Peyer's patch (tissue), 4 donors: ENCODE results near the gene MAN1A2. TPM values are rescaled to one million over a fixed set of nuclear protein-coding genes. Genes with fewer than 3 reads are reported as not detected.
"Not testable (repeated sequence)": the region's sequence is repeated elsewhere in the genome, so short reads cannot be mapped to it uniquely, and the experiment has no call there.

Source experiments
- DNase-seq, 3 donors: peaks; one replicate each; pipeline ENCODE4 v3.0.0-alpha.2; 2017 to 2019
- H3K27ac ChIP-seq, 4 donors: fragments of 200-600 bp; sonication (generic); one replicate each; pipeline ENCODE4 v1.5.1; 2016 to 2019
- H3K27me3 ChIP-seq, 2 donors: fragments of 200-600 bp; sonication (generic); one replicate each; pipeline ENCODE4 v1.5.1; 2019
- H3K36me3 ChIP-seq, 3 donors: fragments of 200-600 bp; sonication (generic); one replicate each; pipeline ENCODE4 v1.5.1; 2016 to 2019
- H3K4me1 ChIP-seq, 4 donors: fragments of 200-600 bp; sonication (generic); one replicate each; pipeline ENCODE4 v1.5.1; 2016 to 2019
- H3K4me3 ChIP-seq, 4 donors: fragments of 200-600 bp; sonication (generic); 1 replicate in 3 of 4; 2 replicates in 1 of 4; pipeline ENCODE4 v1.5.1; 2016 to 2019; ENCODE audit warnings: mild to moderate bottlenecking in 1 of 4
- H3K9me3 ChIP-seq, 4 donors: fragments of 200-600 bp; sonication (generic); one replicate each; pipeline ENCODE4 v1.5.1; 2016 to 2019; ENCODE audit warnings: mild to moderate bottlenecking in 1 of 4
- CTCF ChIP-seq, 6 experiments: fragments of 450-650 bp in 4 of 6; fragments of 200-600 bp in 2 of 6; sonication (generic) in 1 of 6; IDR thresholded peaks; one replicate each; pipeline ENCODE4 v1.5.1; 2017 to 2019; ENCODE audit warnings: antibody characterized with exemption in 6 of 6, mild to moderate bottlenecking in 3 of 6, moderate library complexity in 1 of 6
- POLR2A ChIP-seq, 2 donors: fragments of 450-650 bp; IDR thresholded peaks; one replicate each; pipeline ENCODE4 v1.5.1; 2017; ENCODE audit warnings: antibody characterized with exemption in 2 of 2, mild to moderate bottlenecking in 2 of 2, moderate library complexity in 2 of 2
- total RNA-seq, 4 donors: library from RNA; depleted of rRNA; stranded (reverse); fragments of >200 nt; gene quantifications; one replicate each; pipeline ENCODE4 v1.1.0, GENCODE V29; 2016

The MAN1A2 gene
- total RNA-seq, 4 donors from 2014 or later: 43.2 to 53.8 (median 49.4) TPM

- no peaks in the 10 kb centered on the region for H3K27me3 ChIP-seq
- H3K9me3 ChIP-seq: no peaks in the 10 kb centered on the region
- no peak for TF ChIP-seq POLR2A (IDR thresholded peaks at IDR 0.05)
- no peak for TF ChIP-seq CTCF (IDR thresholded peaks at IDR 0.05)
Observed at GRCh38 chr1:117467336-117467735, 100.1 kb downstream of the MAN1A2 start.

GRCh38 chr1:117473063-117473462, 105.8 kb downstream of the MAN1A2 start:
- no peak for TF ChIP-seq POLR2A (IDR thresholded peaks at IDR 0.05)
- TF ChIP-seq CTCF (IDR thresholded peaks at IDR 0.05): no peak
- no peak for DNase-seq
- Histone ChIP-seq H3K9me3 (no peaks in the 10 kb centered on the region), H3K4me1 (no peaks in the 10 kb centered on the region), H3K27ac (no peak overlapping the region), H3K36me3 (peaks cover 0 to 18% (median 0%) of the 10 kb centered on the region in 3 donors), H3K27me3 (no peaks in the 10 kb centered on the region), H3K4me3 (no peak overlapping the region)

More at GRCh38 chr1:117467336-117467735, 100.1 kb downstream of the MAN1A2 start:
- no peak for DNase-seq
- Histone ChIP-seq H3K4me3 (no peak overlapping the region), H3K36me3 (peaks cover 0 to 13% (median 0%) of the 10 kb centered on the region in 3 donors), H3K27ac (no peak overlapping the region), H3K4me1 (no peaks in the 10 kb centered on the region)

- H3K4me3 ChIP-seq, H3K27me3 ChIP-seq, H3K9me3 ChIP-seq, H3K27ac ChIP-seq, H3K4me1 ChIP-seq, H3K36me3 ChIP-seq, DNase-seq: not testable (repeated sequence)
Observed at GRCh38 chr1:117475495-117475894, 108.2 kb downstream of the MAN1A2 start.

- H3K27me3 ChIP-seq: no peaks in the 10 kb centered on the region
- H3K36me3 ChIP-seq: peaks cover 0 to 21% (median 0%) of the 10 kb centered on the region in 3 donors
Observed at GRCh38 chr1:117479086-117479485, 111.8 kb downstream of the MAN1A2 start.

GRCh38 chr1:117481410-117481809, 114.2 kb downstream of the MAN1A2 start:
- Histone ChIP-seq H3K27me3 (no peaks in the 10 kb centered on the region), H3K4me3 (no peak overlapping the region), H3K27ac (no peak overlapping the region), H3K36me3 (peaks cover 0 to 21% (median 0%) of the 10 kb centered on the region in 3 donors), H3K9me3 (no peaks in the 10 kb centered on the region), H3K4me1 (no peaks in the 10 kb centered on the region)
- TF ChIP-seq POLR2A (IDR thresholded peaks at IDR 0.05) (no peak), CTCF (IDR thresholded peaks at IDR 0.05) (no peak)
- no peak for DNase-seq

More at GRCh38 chr1:117479086-117479485, 111.8 kb downstream of the MAN1A2 start:
- DNase-seq: no peak
- H3K4me3 ChIP-seq: no peak overlapping the region
- H3K27ac ChIP-seq: no peak overlapping the region
- H3K4me1 ChIP-seq: no peaks in the 10 kb centered on the region
- TF ChIP-seq CTCF (IDR thresholded peaks at IDR 0.05) (no peak), POLR2A (IDR thresholded peaks at IDR 0.05) (no peak)
- no peaks in the 10 kb centered on the region for H3K9me3 ChIP-seq

- Histone ChIP-seq H3K36me3 (no peaks in the 10 kb centered on the region), H3K27ac (no peak overlapping the region), H3K27me3 (no peaks in the 10 kb centered on the region), H3K4me3 (no peak overlapping the region), H3K4me1 (no peaks in the 10 kb centered on the region), H3K9me3 (no peaks in the 10 kb centered on the region)
- DNase-seq: no peak
- TF ChIP-seq POLR2A (IDR thresholded peaks at IDR 0.05) (no peak), CTCF (IDR thresholded peaks at IDR 0.05) (no peak)
Observed at GRCh38 chr1:117493906-117494305, 126.7 kb downstream of the MAN1A2 start.
